ENCODE results near the gene PLD1.

DNA sequence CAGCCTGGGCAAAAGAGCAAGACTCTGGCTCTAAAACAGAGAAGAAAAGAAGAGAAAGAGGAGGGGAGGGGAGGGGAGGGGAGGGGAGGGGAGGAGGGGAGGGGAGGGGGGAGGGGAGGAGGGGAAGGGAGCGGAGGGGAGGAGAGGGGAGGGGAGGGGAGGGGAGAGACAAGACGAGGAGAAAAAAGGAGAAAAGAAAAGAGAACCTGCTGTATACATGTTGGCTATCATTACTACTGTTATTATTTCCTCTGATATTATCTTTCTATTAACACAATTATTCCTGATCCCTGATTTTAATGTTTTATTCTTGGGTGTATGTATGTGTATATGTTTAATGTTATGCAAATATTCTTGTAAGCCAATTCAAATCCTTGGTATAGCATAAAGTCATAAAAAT lies 46.9 kb downstream of the PLD1 start:
- TF ChIP-seq, protein P1, sequence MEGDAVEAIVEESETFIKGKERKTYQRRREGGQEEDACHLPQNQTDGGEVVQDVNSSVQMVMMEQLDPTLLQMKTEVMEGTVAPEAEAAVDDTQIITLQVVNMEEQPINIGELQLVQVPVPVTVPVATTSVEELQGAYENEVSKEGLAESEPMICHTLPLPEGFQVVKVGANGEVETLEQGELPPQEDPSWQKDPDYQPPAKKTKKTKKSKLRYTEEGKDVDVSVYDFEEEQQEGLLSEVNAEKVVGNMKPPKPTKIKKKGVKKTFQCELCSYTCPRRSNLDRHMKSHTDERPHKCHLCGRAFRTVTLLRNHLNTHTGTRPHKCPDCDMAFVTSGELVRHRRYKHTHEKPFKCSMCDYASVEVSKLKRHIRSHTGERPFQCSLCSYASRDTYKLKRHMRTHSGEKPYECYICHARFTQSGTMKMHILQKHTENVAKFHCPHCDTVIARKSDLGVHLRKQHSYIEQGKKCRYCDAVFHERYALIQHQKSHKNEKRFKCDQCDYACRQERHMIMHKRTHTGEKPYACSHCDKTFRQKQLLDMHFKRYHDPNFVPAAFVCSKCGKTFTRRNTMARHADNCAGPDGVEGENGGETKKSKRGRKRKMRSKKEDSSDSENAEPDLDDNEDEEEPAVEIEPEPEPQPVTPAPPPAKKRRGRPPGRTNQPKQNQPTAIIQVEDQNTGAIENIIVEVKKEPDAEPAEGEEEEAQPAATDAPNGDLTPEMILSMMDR (IDR thresholded peaks at IDR 0.05; ENCODE audit: low read depth, low read length, poor library complexity, severe bottlenecking), result no peak
- no peak for TF ChIP-seq EZH2phosphoT487 (IDR thresholded peaks at IDR 0.05; ENCODE audit: borderline replicate concordance, low read length)
